Ascending aorta (tissue), 2 donors: ENCODE results near the gene PRPF19. TPM values are rescaled to one million over a fixed set of nuclear protein-coding genes. Genes with fewer than 3 reads are reported as not detected.

Experiments
- DNase-seq, 2 donors: peaks; one replicate each; pipeline ENCODE4 v3.0.0-alpha.2; 2019; ENCODE audit warnings: low spot score in 2 of 2
- H3K27ac ChIP-seq, 2 donors: fragments of 200-600 bp; sonication (generic); one replicate each; pipeline ENCODE4 v1.5.1; 2016 to 2017; ENCODE audit warnings: mild to moderate bottlenecking in 1 of 2
- H3K27me3 ChIP-seq: fragments of 200-600 bp; sonication (generic); one replicate; pipeline ENCODE4 v1.5.1; 2017
- H3K36me3 ChIP-seq, 2 donors: fragments of 200-600 bp; sonication (generic); one replicate each; pipeline ENCODE4 v1.5.1; 2016
- H3K4me1 ChIP-seq, 2 donors: fragments of 200-600 bp; sonication (generic); one replicate each; pipeline ENCODE4 v1.5.1; 2016 to 2017; ENCODE audit warnings: mild to moderate bottlenecking in 1 of 2
- H3K4me3 ChIP-seq, 2 donors: fragments of 200-600 bp; sonication (generic); one replicate each; pipeline ENCODE4 v1.5.1; 2016 to 2017; ENCODE audit warnings: mild to moderate bottlenecking in 1 of 2
- H3K9me3 ChIP-seq, 2 donors: fragments of 200-600 bp; sonication (generic); one replicate each; pipeline ENCODE4 v1.5.1; 2016
- CTCF ChIP-seq, 3 experiments: fragments of 200-600 bp in 2 of 3; fragments of 450-650 bp in 1 of 3; sonication (generic) in 2 of 3; IDR thresholded peaks; one replicate each; pipeline ENCODE4 v1.5.1; 2016 to 2019; ENCODE audit warnings: antibody characterized with exemption in 3 of 3, mild to moderate bottlenecking in 1 of 3, moderate library complexity in 1 of 3
- intact Hi-C: fragments of 100-400 bp; cut with DNase I; formaldehyde crosslinking; loops from one replicate; pipeline ENCODE4 v1.15.1; 2023
- total RNA-seq: library from RNA; depleted of rRNA; stranded (reverse); fragments of >200 nt; gene quantifications from one replicate; pipeline ENCODE4 v1.1.0, GENCODE V29; 2016

Gene PRPF19
- total RNA-seq, 1 donor from 2014 or later: 61.6 TPM

DNA sequence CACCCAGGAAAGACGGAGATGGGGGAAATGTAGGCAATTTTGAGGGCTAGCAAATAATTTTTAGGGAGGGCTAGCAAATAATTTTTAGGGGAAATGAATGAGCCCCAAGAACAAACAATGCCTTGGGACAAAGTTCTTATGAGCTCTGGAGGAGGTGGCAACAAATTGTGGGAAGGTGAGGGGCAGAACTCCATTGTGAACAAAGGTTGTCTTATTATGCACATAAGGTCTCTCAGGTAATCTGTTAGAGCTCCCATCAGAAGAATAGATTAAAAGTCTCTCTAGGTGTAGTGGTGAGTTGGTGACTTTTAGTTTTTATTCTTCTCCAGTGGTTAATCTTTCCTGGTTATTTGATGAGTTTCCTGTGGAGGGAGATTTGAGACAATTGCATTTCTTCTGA is 2.4 kb upstream of the PRPF19 start:
- no peak overlapping the region for H3K4me3 ChIP-seq
- no peak overlapping the region for H3K27ac ChIP-seq
- peaks cover 0 to 1% of the 10 kb centered on the region in 2 donors for H3K36me3 ChIP-seq
- intact Hi-C loops: loop anchor here (5.0 kb wide), 2 partner anchors 1292 to 1347 kb away; partner anchors contain the start of gene OSBP
- H3K4me1 ChIP-seq: peaks cover 6 to 26% of the 10 kb centered on the region in 2 donors
- no peak for DNase-seq
- no peaks in the 10 kb centered on the region for H3K9me3 ChIP-seq
- no peak for TF ChIP-seq CTCF (IDR thresholded peaks at IDR 0.05)
- no peaks in the 10 kb centered on the region for H3K27me3 ChIP-seq

DNA sequence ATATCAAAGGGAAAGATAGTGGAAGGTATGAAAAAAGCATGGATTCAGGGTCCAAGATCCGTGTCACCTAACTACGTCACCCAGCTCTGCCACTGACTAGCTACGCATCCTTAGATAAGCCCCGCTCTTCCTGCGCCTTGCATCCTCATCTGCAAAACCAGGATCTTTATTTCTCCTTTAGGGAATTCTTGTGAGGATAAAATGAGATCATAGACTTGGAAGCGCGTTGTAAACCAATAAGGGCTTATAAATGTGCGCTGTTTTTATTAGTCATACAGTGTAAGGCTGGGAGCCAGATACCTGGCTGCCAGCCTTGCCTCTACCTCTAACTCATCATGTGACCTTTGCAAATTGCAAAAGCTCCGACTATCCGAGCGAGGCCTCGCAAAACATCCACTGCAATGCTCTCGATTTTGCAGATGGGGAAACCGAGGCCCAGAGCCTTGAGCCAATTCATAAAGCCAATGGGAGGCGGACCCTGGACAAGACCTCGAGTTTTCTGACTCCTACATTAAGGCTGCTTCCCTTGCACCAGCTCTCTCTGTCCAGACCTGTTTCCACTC is 753 bp downstream of the PRPF19 start:
- H3K36me3 ChIP-seq: peaks cover 23 to 32% of the 10 kb centered on the region in 2 donors
- H3K9me3 ChIP-seq: no peaks in the 10 kb centered on the region
- intact Hi-C loops: loop anchor here (1.0 to 5.0 kb wide), 4 partner anchors 64 to 1343 kb away; partner anchors contain the start of genes OSBP and VPS37C
- peaks cover 6 to 18% of the 10 kb centered on the region in 2 donors for H3K4me1 ChIP-seq
- no peaks in the 10 kb centered on the region for H3K27me3 ChIP-seq
- TF ChIP-seq CTCF (IDR thresholded peaks at IDR 0.05): no peak
- H3K27ac ChIP-seq: peak overlapping the region; percentile 97 to 99
- DNase-seq: no peak
- H3K4me3 ChIP-seq: peak overlapping the region; percentile 98 to 99

- peak overlapping the region; percentile 10 to 97 for H3K27ac ChIP-seq
- peaks cover 28 to 38% of the 10 kb centered on the region in 2 donors for H3K36me3 ChIP-seq
- H3K4me3 ChIP-seq: peak overlapping the region; percentile 98 to 99
- H3K9me3 ChIP-seq: no peaks in the 10 kb centered on the region
- no peak for DNase-seq
- H3K4me1 ChIP-seq: peaks cover 6 to 18% of the 10 kb centered on the region in 2 donors
- TF ChIP-seq CTCF (IDR thresholded peaks at IDR 0.05): no peak
- intact Hi-C loops: loop anchor here (5.0 kb wide), 2 partner anchors 1288 to 1343 kb away; partner anchors contain the start of gene OSBP
- H3K27me3 ChIP-seq: no peaks in the 10 kb centered on the region
These were observed 1.3 kb downstream of the PRPF19 start for GRCh38 chr11:60905047-60905446.

DNA sequence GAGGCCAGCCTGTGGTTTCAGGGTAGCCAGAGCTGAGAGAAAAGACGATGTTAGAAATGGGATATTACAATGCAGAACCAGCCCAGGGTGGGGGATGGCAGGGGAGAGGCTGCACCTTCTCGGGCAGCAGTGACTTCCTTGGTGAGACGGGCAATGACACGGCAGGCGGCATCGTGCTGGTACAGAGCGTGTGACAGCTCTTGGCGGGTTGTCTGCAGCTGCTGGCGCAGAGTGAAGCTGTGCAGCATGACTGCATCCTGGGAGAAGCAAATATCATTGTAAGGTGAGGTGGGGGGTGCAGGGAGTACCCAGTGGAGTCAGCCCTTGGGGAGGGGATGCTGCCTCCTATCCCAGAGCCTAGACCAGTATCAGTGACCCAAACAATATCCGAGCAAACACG is 3.8 kb downstream of the PRPF19 start:
- no peaks in the 10 kb centered on the region for H3K27me3 ChIP-seq
- H3K9me3 ChIP-seq: no peaks in the 10 kb centered on the region
- intact Hi-C loops: no loop called here
- H3K4me3 ChIP-seq: no peak overlapping the region
- H3K36me3 ChIP-seq: peaks cover 48 to 53% of the 10 kb centered on the region in 2 donors
- TF ChIP-seq CTCF (IDR thresholded peaks at IDR 0.05): no peak
- no peak for DNase-seq
- peaks cover 6 to 18% of the 10 kb centered on the region in 2 donors for H3K4me1 ChIP-seq
- no peak overlapping the region for H3K27ac ChIP-seq

DNA sequence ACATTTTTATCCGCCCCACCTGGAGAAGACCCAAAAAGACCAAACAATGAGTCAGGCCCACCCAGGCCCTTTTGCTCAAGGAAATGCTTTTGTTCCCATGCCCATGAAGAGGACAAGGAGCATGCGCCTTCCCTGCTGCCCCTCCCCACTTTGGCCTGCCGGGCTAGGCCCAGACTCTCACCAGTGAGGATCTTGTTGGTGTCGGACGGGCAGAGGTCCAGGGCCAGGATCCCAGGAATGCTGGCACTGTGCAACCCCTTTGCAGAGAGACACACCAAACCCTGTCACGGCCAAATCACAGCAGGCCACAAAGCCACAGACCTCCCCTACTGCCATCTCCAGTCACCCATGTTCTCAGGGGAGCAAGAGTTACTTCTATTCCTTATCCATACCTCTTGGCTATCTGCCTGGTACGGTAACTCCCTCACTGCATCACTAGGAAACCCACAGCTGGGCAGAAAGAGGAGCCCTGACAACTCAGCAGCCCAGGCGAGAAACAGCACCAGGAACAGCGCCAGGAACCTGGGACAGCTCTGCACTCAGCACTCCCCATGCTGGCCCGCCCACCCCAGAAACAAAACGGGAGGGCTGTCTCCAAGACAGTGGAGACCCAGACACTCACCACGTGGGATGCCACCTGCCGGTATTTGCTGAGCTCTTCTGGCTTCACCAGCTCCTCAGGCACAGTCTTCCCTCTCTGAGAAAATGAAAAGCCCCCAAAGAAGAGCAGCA is 5.5 kb downstream of the PRPF19 start:
- Histone ChIP-seq H3K4me1 (peaks cover 3 to 13% of the 10 kb centered on the region in 2 donors), H3K9me3 (no peaks in the 10 kb centered on the region), H3K4me3 (no peak overlapping the region), H3K36me3 (peaks cover 64 to 70% of the 10 kb centered on the region in 2 donors), H3K27me3 (no peaks in the 10 kb centered on the region), H3K27ac (no peak overlapping the region)
- intact Hi-C loops: no loop called here
- DNase-seq: no peak
- TF ChIP-seq CTCF (IDR thresholded peaks at IDR 0.05): no peak
